Psoas muscle (tissue), 8 donors: ENCODE data around the gene NOP56. TPM values are rescaled to one million over a fixed set of nuclear protein-coding genes. Genes with fewer than 3 reads are reported as not detected.

Experiments
- ATAC-seq, 4 donors: fragments of 200-7000 bp; cut with Tn5 transposase; one replicate each; pipeline ENCODE4 v1.9.1; 2020; ENCODE audit warnings: moderate library complexity in 3 of 4, mild to moderate bottlenecking in 2 of 4
- DNase-seq, 2 donors: peaks; one replicate each; pipeline ENCODE4 v3.0.0-alpha.2; 2020
- H3K27ac ChIP-seq: fragments of 200-600 bp; one replicate; pipeline ENCODE4 v1.8.0; 2022
- H3K27me3 ChIP-seq, 3 donors: fragments of 200-600 bp in 1 of 3; one replicate each; pipeline versions ENCODE4 v1.6.1 to v1.8.0; 2013 to 2022; ENCODE audit warnings: low read length in 2 of 3, mild to moderate bottlenecking in 2 of 3, moderate library complexity in 1 of 3; ENCODE audit not compliant: insufficient read depth in 3 of 3
- H3K36me3 ChIP-seq, 2 donors: fragments of 200-600 bp in 1 of 2; one replicate each; pipeline versions ENCODE4 v1.6.1 to v1.8.0; 2013 to 2022; ENCODE audit warnings: low read depth in 1 of 2, mild to moderate bottlenecking in 1 of 2, moderate library complexity in 1 of 2; ENCODE audit not compliant: insufficient read depth in 1 of 2
- H3K4me1 ChIP-seq: fragments of 200-600 bp; one replicate; pipeline ENCODE4 v1.8.0; 2022
- H3K4me3 ChIP-seq: fragments of 200-600 bp; one replicate; pipeline ENCODE4 v1.8.0; 2022; ENCODE audit warnings: mild to moderate bottlenecking
- H3K9me3 ChIP-seq: fragments of 200-600 bp; one replicate; pipeline ENCODE4 v1.8.0; 2022
- WGBS, 3 donors: extraction: QIAGEN DNeasy Blood & Tissue Kit; methylation state at CpG; one replicate each; pipeline versions ENCODE4 v1.1.6 to v1.1.7; 2013; 5-methylcytosine and 5-hydroxymethylcytosine counted together
- intact Hi-C, 2 donors: fragments of 100-400 bp; cut with DNase I; formaldehyde crosslinking; loops; one replicate each; pipeline versions ENCODE4 v1.11.0 to v1.14.2; 2022
- polyA plus RNA-seq, 3 donors: library from polyadenylated mRNA; stranded (reverse); fragments of 200-250 nt; gene quantifications; one replicate each; pipeline ENCODE4 v1.2.3, GENCODE V29; 2013
- total RNA-seq, 4 donors: library from RNA; stranded (reverse); fragmentation: NEBNext Ultra II Directional in 2 of 4; extraction: Animal tissue kit (Norgen Biotek cat#: 25700) in 2 of 4; gene quantifications; one replicate each; pipeline versions ENCODE4 v1.2.1 to v1.2.4, GENCODE V29; 2021 to 2023
- TF ChIP-seq, protein P1 (sequence below): fragments of 200-600 bp; IDR thresholded peaks from one replicate; pipeline ENCODE4 v1.8.0; 2022; ENCODE audit warnings: antibody characterized with exemption
- donor health status: healthy with polysubstance abuse.
- donor health status: DM: no; HTN: no; CAD: no; lungs with moderate emphysema.
- donor health status: Bipolar disorder and iron deficiency.
- donor health status: healthy.
- donor health status: DM: yes; HTN: yes; CAD: no.
- donor health status: DM: no; HTN: no; CAD: no.
- donor health status: DM: no; HTN: no; CAD: no.
- donor health status: DM: yes; HTN: yes; CAD: no.

NOP56 gene
- total and polyA plus RNA-seq, 7 donors: 63.2 to 173 (median 91.6) TPM

DNA sequence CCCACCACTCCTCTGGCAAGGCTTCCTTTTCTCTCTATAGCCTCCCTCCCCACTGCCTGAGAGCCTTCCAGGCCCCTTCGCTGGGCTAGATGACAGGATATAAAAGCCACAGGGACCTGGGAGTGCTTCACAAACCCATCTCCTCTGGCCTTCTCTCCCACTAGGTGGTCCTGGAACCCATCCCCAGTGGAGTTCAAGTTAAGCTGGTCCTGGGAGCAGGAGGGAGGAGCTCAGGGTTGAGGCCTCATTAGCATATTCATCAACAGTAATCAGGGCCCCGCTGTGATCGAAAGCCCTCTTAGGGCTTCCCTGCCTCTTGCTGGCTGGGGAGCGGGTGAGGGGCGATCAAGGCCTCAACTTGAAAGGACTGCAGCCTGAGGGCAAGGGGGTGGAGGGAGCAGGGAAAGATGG, 49.2 kb downstream of the NOP56 start:
- no peak overlapping the region for H3K4me3 ChIP-seq

DNA sequence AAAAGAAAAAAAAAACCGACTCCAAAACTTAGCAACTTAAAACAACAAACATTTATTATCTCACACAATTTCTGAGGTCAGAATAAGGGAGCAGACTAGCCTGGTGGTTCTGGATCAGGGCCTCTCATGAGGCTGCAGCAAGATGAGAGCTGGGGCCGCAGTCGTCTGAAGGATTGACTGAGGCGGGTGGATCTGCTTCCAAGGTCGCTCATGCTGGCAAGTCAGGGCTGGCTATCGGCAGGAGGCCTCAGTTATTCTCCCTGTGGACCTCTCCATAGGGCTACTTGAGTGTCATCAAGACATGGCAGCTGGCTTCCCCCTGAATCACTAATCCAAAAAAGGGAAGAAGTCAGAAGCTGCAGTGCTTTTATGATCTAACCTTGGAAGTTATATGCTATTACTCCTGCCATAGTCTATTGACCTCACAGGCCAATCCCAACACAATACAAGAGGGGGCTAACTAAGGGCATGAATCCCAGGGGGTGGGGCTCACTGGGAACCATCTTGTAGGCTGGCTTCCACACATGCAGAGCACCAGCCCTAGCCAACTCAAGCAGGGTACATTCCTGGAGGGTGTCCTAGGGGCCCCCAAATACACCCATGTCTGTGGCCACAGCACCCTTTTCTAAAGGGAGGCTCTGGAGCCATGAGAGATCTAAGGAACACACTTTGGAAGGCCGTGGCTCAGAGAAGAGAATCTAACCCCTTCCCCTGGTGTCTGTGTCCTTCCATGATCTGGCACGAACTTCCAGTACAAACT, 51.5 kb downstream of the NOP56 start:
- WGBS, 3 donors: 84 to 89% (median 85%) methylated on average over 8 of the region's 8 CpGs
- Histone ChIP-seq H3K4me3 (no peak overlapping the region), H3K4me1 (no peaks in the 10 kb centered on the region), H3K9me3 (no peaks in the 10 kb centered on the region), H3K27ac (no peak overlapping the region), H3K36me3 (no peaks in the 10 kb centered on the region), H3K27me3 (peaks cover 0 to 15% (median 0%) of the 10 kb centered on the region in 3 donors)
- DNase-seq (no peak), ATAC-seq (no peak)
- intact Hi-C loops: no loop called here
- TF ChIP-seq, protein P1, sequence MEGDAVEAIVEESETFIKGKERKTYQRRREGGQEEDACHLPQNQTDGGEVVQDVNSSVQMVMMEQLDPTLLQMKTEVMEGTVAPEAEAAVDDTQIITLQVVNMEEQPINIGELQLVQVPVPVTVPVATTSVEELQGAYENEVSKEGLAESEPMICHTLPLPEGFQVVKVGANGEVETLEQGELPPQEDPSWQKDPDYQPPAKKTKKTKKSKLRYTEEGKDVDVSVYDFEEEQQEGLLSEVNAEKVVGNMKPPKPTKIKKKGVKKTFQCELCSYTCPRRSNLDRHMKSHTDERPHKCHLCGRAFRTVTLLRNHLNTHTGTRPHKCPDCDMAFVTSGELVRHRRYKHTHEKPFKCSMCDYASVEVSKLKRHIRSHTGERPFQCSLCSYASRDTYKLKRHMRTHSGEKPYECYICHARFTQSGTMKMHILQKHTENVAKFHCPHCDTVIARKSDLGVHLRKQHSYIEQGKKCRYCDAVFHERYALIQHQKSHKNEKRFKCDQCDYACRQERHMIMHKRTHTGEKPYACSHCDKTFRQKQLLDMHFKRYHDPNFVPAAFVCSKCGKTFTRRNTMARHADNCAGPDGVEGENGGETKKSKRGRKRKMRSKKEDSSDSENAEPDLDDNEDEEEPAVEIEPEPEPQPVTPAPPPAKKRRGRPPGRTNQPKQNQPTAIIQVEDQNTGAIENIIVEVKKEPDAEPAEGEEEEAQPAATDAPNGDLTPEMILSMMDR: no peak

More for the DNA sequence above, 49.2 kb downstream of the NOP56 start:
- intact Hi-C loops: no loop called here
- Histone ChIP-seq H3K9me3 (no peaks in the 10 kb centered on the region), H3K27me3 (peaks cover 0 to 26% (median 3%) of the 10 kb centered on the region in 3 donors), H3K27ac (no peak overlapping the region), H3K36me3 (no peaks in the 10 kb centered on the region), H3K4me1 (no peaks in the 10 kb centered on the region)
- WGBS, 3 donors: 53 to 60% (median 56%) methylated on average over 5 of the region's 5 CpGs
- TF ChIP-seq, protein P1: no peak
- ATAC-seq (no peak), DNase-seq (no peak)

DNA sequence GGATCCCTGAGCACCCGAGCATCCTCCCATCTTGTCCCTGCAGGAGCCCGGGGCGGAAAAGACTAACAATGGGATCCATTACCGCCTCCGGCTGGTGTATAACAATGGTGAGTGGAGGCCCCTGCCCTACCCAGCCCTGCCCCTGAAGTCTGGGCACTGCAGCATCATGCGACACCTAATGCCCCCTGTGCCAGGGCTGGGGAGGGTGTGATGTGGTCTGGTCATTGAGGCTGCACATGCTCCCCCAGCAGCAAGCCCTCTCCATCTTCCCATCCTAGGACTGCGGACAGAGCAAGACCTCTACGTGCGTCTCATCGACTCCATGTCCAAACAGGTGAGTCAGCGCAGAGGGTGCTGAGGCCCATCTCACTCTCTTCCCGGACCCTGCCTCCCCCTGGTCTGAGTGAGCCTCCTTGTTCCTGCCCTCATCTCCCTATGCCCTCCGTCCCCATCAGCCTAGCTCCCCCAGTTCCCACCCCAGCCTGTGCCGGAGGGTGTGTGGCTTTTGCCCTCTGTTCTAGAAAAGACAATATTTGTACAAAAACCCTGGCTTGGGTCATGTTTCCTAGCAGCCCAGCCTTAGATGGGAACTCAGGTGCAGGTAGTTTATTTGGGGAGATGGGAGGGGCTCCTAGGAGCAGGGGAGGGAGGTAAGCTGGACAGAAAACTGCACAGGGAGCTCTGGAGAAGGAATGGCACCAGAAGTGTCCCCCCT, 53.7 kb downstream of the NOP56 start:
- no peaks in the 10 kb centered on the region for H3K9me3 ChIP-seq
- no peak overlapping the region for H3K4me3 ChIP-seq
- 82 to 85% (median 84%) methylated on average over 14 of the region's 14 CpGs for WGBS, 3 donors
- no peak for DNase-seq
- no peaks in the 10 kb centered on the region for H3K36me3 ChIP-seq
- ATAC-seq: no peak
- TF ChIP-seq, protein P1: no peak
- intact Hi-C loops: no loop called here
- H3K4me1 ChIP-seq: no peaks in the 10 kb centered on the region
- H3K27ac ChIP-seq: no peak overlapping the region
- H3K27me3 ChIP-seq: peaks cover 0 to 21% (median 0%) of the 10 kb centered on the region in 3 donors

DNA sequence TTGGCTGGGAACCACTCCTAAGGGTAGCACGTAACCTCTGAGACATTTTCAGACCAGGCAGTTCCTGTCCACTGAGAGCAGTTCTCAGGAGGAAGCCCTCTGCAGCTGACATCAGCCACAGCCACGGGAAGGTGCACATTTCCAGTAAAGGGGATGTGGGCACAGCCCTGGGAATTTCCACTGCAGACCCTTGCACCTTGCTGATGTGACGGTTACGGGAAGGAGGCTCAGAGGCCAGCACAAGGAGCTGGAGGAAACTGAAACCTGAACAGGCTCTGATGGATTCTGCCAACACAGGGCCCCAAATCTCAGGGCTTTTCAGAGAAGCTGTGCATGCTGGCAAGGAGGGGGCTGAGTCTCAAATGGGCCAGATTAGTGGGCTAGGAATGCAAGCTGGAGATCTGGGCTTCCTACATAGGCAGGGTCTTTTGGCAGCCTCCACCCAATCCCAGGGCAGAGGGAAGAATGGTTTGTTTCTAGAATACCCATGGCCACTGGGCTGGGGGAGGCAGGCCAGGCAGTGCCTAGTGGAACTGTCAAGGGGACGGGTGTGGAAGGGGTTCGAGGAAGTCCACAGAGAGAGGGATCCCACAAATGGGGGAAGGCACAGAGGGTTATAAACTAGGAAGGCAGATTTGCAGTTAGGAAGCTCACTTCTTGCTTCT, 54.4 kb downstream of the NOP56 start:
- 69 to 75% (median 70%) methylated on average over 6 of the region's 6 CpGs for WGBS, 3 donors
- ATAC-seq: no peak
- Histone ChIP-seq H3K36me3 (no peaks in the 10 kb centered on the region), H3K9me3 (no peaks in the 10 kb centered on the region), H3K4me3 (no peak overlapping the region), H3K4me1 (no peaks in the 10 kb centered on the region), H3K27ac (no peak overlapping the region), H3K27me3 (peaks cover 0 to 19% (median 0%) of the 10 kb centered on the region in 3 donors)
- intact Hi-C loops: no loop called here
- TF ChIP-seq, protein P1: no peak
- no peak for DNase-seq
